ENCODE data around the gene KIFC3.

KIFC3 gene

GRCh38 chr16:57788951-57789350, 13.3 kb downstream of the KIFC3 start:
- ChIA-PET POLR2A (no interaction called here), CTCF (no interaction called here)
- no peaks in the 10 kb centered on the region for H3K4me1 ChIP-seq (ENCODE audit: control insufficient read depth, insufficient read depth, low read length)
- no peak overlapping the region for H3K27ac ChIP-seq (ENCODE audit: extremely low read depth, low read depth, low read length)
- H3K36me3 ChIP-seq (ENCODE audit: control insufficient read depth in 2 of 2, insufficient read depth in 1 of 2, low read length in 2 of 2) = peaks cover 0 to 3% of the 10 kb centered on the region in 2 experiments; a peak in 2 of 3 replicates
- no peak overlapping the region for H3K4me3 ChIP-seq (ENCODE audit: low read depth, low read length)
- TF ChIP-seq SP7 (tag by site-specific recombination; IDR thresholded peaks at IDR 0.05) = no peak
- TF ChIP-seq ZNF138 (tag by site-specific recombination; IDR thresholded peaks at IDR 0.05; ENCODE audit: borderline replicate concordance) = no peak
- no peak for TF ChIP-seq ZNF660 (tag by site-specific recombination; IDR thresholded peaks at IDR 0.05)
- no peak for TF ChIP-seq AEBP2 (tag by site-specific recombination; IDR thresholded peaks at IDR 0.05; ENCODE audit: borderline replicate concordance)
- TF ChIP-seq ZBTB21 (tag by site-specific recombination; IDR thresholded peaks at IDR 0.05) = no peak
- no peak for TF ChIP-seq ZNF639 (tag by site-specific recombination; IDR thresholded peaks at IDR 0.05)
- TF ChIP-seq, protein P1, sequence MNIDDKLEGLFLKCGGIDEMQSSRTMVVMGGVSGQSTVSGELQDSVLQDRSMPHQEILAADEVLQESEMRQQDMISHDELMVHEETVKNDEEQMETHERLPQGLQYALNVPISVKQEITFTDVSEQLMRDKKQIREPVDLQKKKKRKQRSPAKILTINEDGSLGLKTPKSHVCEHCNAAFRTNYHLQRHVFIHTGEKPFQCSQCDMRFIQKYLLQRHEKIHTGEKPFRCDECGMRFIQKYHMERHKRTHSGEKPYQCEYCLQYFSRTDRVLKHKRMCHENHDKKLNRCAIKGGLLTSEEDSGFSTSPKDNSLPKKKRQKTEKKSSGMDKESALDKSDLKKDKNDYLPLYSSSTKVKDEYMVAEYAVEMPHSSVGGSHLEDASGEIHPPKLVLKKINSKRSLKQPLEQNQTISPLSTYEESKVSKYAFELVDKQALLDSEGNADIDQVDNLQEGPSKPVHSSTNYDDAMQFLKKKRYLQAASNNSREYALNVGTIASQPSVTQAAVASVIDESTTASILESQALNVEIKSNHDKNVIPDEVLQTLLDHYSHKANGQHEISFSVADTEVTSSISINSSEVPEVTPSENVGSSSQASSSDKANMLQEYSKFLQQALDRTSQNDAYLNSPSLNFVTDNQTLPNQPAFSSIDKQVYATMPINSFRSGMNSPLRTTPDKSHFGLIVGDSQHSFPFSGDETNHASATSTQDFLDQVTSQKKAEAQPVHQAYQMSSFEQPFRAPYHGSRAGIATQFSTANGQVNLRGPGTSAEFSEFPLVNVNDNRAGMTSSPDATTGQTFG (tag by site-specific recombination; IDR thresholded peaks at IDR 0.05; ENCODE audit: borderline replicate concordance) = no peak
- TF ChIP-seq, protein P2, sequence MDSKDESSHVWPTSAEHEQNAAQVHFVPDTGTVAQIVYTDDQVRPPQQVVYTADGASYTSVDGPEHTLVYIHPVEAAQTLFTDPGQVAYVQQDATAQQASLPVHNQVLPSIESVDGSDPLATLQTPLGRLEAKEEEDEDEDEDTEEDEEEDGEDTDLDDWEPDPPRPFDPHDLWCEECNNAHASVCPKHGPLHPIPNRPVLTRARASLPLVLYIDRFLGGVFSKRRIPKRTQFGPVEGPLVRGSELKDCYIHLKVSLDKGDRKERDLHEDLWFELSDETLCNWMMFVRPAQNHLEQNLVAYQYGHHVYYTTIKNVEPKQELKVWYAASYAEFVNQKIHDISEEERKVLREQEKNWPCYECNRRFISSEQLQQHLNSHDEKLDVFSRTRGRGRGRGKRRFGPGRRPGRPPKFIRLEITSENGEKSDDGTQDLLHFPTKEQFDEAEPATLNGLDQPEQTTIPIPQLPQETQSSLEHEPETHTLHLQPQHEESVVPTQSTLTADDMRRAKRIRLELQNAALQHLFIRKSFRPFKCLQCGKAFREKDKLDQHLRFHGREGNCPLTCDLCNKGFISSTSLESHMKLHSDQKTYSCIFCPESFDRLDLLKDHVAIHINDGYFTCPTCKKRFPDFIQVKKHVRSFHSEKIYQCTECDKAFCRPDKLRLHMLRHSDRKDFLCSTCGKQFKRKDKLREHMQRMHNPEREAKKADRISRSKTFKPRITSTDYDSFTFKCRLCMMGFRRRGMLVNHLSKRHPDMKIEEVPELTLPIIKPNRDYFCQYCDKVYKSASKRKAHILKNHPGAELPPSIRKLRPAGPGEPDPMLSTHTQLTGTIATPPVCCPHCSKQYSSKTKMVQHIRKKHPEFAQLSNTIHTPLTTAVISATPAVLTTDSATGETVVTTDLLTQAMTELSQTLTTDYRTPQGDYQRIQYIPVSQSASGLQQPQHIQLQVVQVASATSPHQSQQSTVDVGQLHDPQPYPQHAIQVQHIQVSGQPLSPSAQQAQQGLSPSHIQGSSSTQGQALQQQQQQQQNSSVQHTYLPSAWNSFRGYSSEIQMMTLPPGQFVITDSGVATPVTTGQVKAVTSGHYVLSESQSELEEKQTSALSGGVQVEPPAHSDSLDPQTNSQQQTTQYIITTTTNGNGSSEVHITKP (tag by site-specific recombination; IDR thresholded peaks at IDR 0.05) = no peak
- no peak for TF ChIP-seq ZNF354C (tag by site-specific recombination; IDR thresholded peaks at IDR 0.05; ENCODE audit: borderline replicate concordance, low read depth)
- no peak for TF ChIP-seq ZNF416 (tag by site-specific recombination; IDR thresholded peaks at IDR 0.05)
- TF ChIP-seq, protein P3, sequence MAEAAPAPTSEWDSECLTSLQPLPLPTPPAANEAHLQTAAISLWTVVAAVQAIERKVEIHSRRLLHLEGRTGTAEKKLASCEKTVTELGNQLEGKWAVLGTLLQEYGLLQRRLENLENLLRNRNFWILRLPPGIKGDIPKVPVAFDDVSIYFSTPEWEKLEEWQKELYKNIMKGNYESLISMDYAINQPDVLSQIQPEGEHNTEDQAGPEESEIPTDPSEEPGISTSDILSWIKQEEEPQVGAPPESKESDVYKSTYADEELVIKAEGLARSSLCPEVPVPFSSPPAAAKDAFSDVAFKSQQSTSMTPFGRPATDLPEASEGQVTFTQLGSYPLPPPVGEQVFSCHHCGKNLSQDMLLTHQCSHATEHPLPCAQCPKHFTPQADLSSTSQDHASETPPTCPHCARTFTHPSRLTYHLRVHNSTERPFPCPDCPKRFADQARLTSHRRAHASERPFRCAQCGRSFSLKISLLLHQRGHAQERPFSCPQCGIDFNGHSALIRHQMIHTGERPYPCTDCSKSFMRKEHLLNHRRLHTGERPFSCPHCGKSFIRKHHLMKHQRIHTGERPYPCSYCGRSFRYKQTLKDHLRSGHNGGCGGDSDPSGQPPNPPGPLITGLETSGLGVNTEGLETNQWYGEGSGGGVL (tag by site-specific recombination; IDR thresholded peaks at IDR 0.05) = no peak
- no peak for TF ChIP-seq HOXC10 (CRISPR knock-in tag; IDR thresholded peaks at IDR 0.05)
- TF ChIP-seq ZNF132 (tag by site-specific recombination; IDR thresholded peaks at IDR 0.05; ENCODE audit: borderline replicate concordance) = no peak
- no peak for TF ChIP-seq ZFP3 (tag by site-specific recombination; IDR thresholded peaks at IDR 0.05; ENCODE audit: low read depth)
- no peak for TF ChIP-seq REPIN1 (tag by site-specific recombination; IDR thresholded peaks at IDR 0.05; ENCODE audit: low read depth)
- TF ChIP-seq, protein P4, sequence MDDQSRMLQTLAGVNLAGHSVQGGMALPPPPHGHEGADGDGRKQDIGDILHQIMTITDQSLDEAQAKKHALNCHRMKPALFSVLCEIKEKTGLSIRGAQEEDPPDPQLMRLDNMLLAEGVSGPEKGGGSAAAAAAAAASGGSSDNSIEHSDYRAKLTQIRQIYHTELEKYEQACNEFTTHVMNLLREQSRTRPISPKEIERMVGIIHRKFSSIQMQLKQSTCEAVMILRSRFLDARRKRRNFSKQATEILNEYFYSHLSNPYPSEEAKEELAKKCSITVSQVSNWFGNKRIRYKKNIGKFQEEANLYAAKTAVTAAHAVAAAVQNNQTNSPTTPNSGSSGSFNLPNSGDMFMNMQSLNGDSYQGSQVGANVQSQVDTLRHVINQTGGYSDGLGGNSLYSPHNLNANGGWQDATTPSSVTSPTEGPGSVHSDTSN (CRISPR knock-in tag; IDR thresholded peaks at IDR 0.05) = no peak
- TF ChIP-seq ZNF596 (tag by site-specific recombination; IDR thresholded peaks at IDR 0.05) = no peak
- no peaks in the 10 kb centered on the region for H3K9me3 ChIP-seq (ENCODE audit: control insufficient read depth, insufficient read depth, low read depth, low read length)
